ENCODE measurements around the gene GRAP. TPM values are rescaled to one million over a fixed set of nuclear protein-coding genes. Genes with fewer than 3 reads are reported as not detected.

The GRAP gene
- total RNA-seq, 2 donors from 2014 or later: 2.5 to 5.6 TPM

GRCh38 chr17:18995220-18995619 is 51.5 kb downstream of the GRAP start:
- peak overlapping the region in 1 of 2 donors; percentile 92 for H3K27ac ChIP-seq
- H3K4me3 ChIP-seq: no peak overlapping the region
- TF ChIP-seq CTCF (IDR thresholded peaks at IDR 0.05): no peak
- peaks cover 0 to 41% of the 10 kb centered on the region in 2 donors for H3K4me1 ChIP-seq
- H3K27me3 ChIP-seq: no peaks in the 10 kb centered on the region
- peaks cover 0 to 7% of the 10 kb centered on the region in 2 donors for H3K9me3 ChIP-seq
- DNase-seq (ENCODE audit: low spot score): no peak
- H3K36me3 ChIP-seq: no peaks in the 10 kb centered on the region

GRCh38 chr17:18994631-18995030 is 52.1 kb downstream of the GRAP start:
- peak overlapping the region in 1 of 2 donors; percentile 92 for H3K27ac ChIP-seq
- H3K4me1 ChIP-seq: peaks cover 0 to 41% of the 10 kb centered on the region in 2 donors
- DNase-seq (ENCODE audit: low spot score): no peak
- H3K4me3 ChIP-seq: no peak overlapping the region
- no peaks in the 10 kb centered on the region for H3K36me3 ChIP-seq
- H3K9me3 ChIP-seq: peaks cover 0 to 7% of the 10 kb centered on the region in 2 donors
- TF ChIP-seq CTCF (IDR thresholded peaks at IDR 0.05): no peak
- no peaks in the 10 kb centered on the region for H3K27me3 ChIP-seq

- TF ChIP-seq CTCF (IDR thresholded peaks at IDR 0.05): no peak
- Histone ChIP-seq H3K9me3 (peaks cover 0 to 7% of the 10 kb centered on the region in 2 donors), H3K27ac (peak overlapping the region in 1 of 2 donors; percentile 92), H3K27me3 (no peaks in the 10 kb centered on the region), H3K36me3 (no peaks in the 10 kb centered on the region), H3K4me3 (no peak overlapping the region), H3K4me1 (peaks cover 0 to 41% of the 10 kb centered on the region in 2 donors)
- DNase-seq (ENCODE audit: low spot score): no peak
Observed at GRCh38 chr17:18993905-18994526, 52.7 kb downstream of the GRAP start.

GRCh38 chr17:18992454-18993130 is 54.2 kb downstream of the GRAP start:
- Histone ChIP-seq H3K9me3 (peaks cover 0 to 7% of the 10 kb centered on the region in 2 donors), H3K27me3 (no peaks in the 10 kb centered on the region), H3K36me3 (no peaks in the 10 kb centered on the region), H3K4me3 (no peak overlapping the region), H3K4me1 (peaks cover 0 to 48% of the 10 kb centered on the region in 2 donors), H3K27ac (peak overlapping the region in 1 of 2 donors; percentile 9)
- DNase-seq (ENCODE audit: low spot score): no peak
- TF ChIP-seq CTCF (IDR thresholded peaks at IDR 0.05): no peak

GRCh38 chr17:18991531-18992315 is 55.0 kb downstream of the GRAP start:
- Histone ChIP-seq H3K27me3 (no peaks in the 10 kb centered on the region), H3K9me3 (peaks cover 0 to 7% of the 10 kb centered on the region in 2 donors), H3K4me3 (no peak overlapping the region), H3K36me3 (no peaks in the 10 kb centered on the region), H3K4me1 (peaks cover 0 to 46% of the 10 kb centered on the region in 2 donors), H3K27ac (no peak overlapping the region)
- DNase-seq (ENCODE audit: low spot score): no peak
- no peak for TF ChIP-seq CTCF (IDR thresholded peaks at IDR 0.05)

All from right atrium auricular region (tissue), 2 donors.